NCI-H345 treated with DMSO at 0.1 percent for 48 hours (cell line): ENCODE results near the gene MTA2.
"Not testable (repeated sequence)": the region's sequence is repeated elsewhere in the genome, so short reads cannot be mapped to it uniquely, and the experiment has no call there.

ENCODE experiments used
- DNase-seq: peaks from one replicate; lab custom pipeline; 2025; ENCODE audit not compliant: unreplicated experiment; lab: John Stamatoyannopoulos, UW

The MTA2 gene

DNA sequence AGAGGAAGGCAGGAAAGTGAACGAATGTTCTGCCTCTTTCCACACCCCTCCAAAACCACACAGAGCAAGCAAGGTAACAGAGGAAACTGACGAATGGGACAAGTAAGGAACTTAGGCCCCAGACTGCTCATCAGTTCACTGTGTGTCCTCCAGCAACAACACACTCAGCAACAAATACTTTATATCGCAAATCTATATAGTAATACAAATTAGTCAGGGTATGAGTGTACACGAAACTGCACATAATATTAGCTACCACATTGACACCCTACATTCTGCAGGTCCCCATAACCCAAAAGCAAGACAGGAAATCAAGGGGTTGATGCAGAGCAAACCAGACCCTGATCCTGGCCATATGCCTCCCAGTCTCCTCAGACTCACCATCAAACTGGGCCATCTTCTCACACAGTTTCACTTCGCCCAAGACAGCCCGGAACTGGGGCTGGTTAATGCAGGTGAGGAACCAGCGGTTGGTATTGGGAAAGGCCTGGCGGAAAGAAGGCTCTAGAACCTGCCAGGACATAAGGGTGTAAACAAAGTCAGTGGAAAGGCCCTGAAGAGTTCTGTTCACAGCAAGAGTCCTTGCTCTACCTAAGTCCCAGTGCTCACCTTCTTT lies 34.5 kb downstream of the MTA2 start:
- DNase-seq, result no peak

DNA sequence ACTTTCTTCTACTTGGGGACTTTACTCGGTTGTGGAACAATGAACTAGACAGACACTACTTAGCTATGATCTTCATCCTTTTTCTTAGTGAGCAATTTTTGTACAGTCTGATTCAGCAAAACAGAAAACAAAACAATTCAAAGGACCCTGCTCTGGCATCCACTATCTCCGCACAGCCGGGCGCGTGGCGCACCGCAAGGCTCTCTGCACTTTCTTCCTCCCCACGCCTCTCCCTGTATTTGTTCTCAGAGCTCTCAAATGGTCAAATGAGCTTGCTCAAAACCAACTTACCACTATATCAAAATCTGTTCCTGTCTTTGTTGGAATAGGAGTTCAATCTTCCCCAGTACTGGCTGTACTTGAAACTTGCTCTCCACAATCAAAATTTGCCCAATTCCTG lies 35.4 kb downstream of the MTA2 start:
- no peak for DNase-seq

DNA sequence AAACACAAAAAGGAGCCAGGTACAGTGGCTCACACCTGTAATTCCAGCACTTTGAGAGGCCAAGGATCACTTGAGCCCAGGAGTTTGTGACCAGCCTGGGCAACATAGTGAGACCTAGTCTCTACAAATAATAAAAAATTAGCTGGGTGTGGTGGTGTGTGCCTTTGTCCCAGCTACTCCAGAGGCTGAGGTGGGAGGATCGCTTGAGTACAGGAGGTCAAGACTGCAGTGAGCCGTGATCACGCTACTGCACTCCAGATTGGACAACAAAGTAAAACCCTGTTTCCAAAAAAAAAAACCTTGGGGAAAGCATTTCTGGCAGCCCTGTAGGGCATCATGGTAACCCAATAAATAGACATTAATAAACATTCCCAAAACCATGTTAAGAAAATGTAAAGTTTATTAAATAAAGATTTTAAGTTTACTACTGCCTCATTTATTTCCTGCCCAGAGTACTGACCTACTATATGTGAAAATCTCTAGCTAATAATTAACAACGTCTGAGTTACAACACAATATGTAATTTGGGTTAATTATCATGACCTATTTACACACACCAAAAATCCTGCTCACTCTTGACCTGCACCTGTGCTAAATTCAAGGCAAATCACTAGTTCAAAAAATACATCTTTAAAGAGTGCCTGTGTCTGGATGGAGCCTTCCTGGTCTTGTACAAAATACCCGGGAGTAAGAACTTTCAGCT lies 36.4 kb downstream of the MTA2 start:
- no peak for DNase-seq

GRCh38 chr11:62561677-62562230 lies 39.9 kb downstream of the MTA2 start:
- DNase-seq, result not testable (repeated sequence)

GRCh38 chr11:62560566-62561103 lies 41.0 kb downstream of the MTA2 start:
- no peak for DNase-seq

- not testable (repeated sequence) for DNase-seq
Observed at GRCh38 chr11:62559626-62560025, 42.0 kb downstream of the MTA2 start.

GRCh38 chr11:62559204-62559603 lies 42.5 kb downstream of the MTA2 start:
- DNase-seq, result no peak

- no peak for DNase-seq
Observed at GRCh38 chr11:62558669-62559068, 43.0 kb downstream of the MTA2 start.

- DNase-seq, result no peak
Observed at GRCh38 chr11:62556875-62557631, 44.6 kb downstream of the MTA2 start.

DNA sequence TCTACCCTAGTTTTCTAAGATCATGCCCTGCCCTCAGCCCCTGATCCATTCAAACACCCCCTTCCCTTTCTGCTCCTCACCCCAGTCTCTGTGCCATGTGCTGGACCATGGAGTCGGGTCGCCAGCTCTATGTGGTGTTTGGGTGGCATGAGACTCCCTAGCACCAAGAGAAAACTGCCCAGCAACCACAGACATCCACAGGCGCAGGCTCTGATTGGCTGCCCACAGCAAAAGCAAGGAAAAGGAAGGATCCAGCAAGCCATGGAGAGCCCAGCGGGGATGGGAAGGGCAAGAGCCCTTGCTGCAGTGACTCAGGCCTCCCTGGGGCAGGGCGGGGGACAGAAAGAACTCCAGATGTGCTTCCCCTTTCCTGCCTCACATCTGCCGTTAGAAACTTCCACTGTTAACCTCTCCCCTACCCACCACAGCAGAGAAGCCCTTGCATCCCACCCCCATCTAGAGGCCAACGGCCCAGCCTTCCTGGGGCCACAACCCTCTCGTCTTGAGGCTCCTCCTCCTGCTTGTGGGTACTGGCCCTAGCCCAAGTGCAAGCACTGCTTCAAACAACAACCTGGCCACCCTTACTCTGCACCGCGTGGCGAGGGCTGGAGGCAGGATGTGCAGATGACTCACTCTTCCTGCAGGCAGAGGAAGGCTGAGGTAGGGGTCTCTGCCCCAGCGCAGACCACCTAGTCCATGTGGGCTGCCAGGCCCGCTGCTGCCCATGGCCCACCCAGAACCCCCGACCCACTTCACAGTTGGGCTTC lies 45.4 kb downstream of the MTA2 start:
- no peak for DNase-seq

DNA sequence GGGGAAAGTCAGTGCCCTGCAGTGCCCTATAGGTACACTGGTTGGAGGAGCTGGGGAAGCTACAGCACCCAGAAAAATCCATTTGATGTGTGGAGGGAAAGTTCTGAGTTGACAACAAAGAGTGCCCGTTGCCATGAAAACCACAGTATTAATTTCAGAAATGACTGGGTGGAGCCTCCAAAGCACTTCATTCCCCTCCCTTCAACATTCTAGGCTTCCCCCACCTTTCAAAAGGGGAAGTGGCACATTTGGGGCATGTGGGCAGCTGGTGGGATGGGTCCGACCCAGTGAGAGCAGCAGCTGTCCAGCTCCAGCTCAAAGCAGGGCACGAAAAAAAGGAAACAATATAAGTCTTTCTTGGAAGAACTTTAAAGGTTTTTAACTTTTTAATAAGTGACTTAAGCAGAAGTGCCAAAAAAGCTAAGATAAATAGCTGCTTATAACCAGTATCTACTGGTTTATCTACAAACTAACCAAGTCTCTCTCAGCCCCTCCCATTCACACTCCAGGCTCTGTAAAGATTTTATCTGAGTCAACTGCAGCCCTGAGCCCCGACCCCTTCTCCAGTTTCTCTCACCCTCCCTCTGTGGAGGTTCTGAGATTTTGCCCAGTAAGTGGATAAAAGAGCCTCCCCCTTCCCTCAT lies 46.1 kb downstream of the MTA2 start:
- DNase-seq, result no peak

- DNase-seq, result no peak
Observed at GRCh38 chr11:62554387-62555167, 47.1 kb downstream of the MTA2 start.

- no peak for DNase-seq
Observed at GRCh38 chr11:62553839-62554361, 47.8 kb downstream of the MTA2 start.

- DNase-seq, result no peak
Observed at GRCh38 chr11:62553080-62553838, 48.4 kb downstream of the MTA2 start.

DNA sequence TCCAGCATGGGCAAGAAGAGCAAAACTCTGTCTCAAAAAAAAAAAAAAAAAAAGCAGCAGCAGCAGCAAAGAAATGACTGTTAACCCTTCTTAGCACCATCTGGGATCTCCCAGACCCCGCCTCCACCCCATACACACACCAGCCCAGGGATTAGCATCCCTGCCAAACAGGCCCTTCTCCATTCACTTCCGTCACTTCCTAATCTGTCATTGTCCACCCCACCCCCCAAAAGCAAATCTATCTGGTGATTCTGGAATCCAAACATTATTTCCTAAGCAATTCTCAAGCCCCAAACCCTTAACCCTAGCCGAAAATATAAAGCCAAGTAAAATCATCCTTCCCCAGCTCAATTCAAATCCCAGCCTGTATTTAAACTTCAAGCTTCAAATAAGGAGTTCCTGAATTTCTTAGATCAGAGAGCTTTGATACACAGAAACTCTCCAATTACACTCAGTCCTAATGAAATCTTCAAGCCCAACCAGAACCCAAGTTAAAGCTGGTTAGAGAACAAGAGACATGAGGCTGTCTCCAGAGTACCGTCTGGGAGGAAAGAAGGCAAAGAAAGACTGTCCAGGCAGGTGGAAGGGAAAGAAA lies 49.1 kb downstream of the MTA2 start:
- no peak for DNase-seq

- not testable (repeated sequence) for DNase-seq
Observed at GRCh38 chr11:62550478-62550877, 51.2 kb downstream of the MTA2 start.

GRCh38 chr11:62548545-62549335 lies 52.9 kb downstream of the MTA2 start:
- DNase-seq, result no peak
